ENCODE results near the gene IRF8. TPM values are rescaled to one million over a fixed set of nuclear protein-coding genes. Genes with fewer than 3 reads are reported as not detected.

Gene IRF8
- polyA plus RNA-seq, 1 of the 3 experiments (the other 2 are of a cell fraction), result not detected

DNA sequence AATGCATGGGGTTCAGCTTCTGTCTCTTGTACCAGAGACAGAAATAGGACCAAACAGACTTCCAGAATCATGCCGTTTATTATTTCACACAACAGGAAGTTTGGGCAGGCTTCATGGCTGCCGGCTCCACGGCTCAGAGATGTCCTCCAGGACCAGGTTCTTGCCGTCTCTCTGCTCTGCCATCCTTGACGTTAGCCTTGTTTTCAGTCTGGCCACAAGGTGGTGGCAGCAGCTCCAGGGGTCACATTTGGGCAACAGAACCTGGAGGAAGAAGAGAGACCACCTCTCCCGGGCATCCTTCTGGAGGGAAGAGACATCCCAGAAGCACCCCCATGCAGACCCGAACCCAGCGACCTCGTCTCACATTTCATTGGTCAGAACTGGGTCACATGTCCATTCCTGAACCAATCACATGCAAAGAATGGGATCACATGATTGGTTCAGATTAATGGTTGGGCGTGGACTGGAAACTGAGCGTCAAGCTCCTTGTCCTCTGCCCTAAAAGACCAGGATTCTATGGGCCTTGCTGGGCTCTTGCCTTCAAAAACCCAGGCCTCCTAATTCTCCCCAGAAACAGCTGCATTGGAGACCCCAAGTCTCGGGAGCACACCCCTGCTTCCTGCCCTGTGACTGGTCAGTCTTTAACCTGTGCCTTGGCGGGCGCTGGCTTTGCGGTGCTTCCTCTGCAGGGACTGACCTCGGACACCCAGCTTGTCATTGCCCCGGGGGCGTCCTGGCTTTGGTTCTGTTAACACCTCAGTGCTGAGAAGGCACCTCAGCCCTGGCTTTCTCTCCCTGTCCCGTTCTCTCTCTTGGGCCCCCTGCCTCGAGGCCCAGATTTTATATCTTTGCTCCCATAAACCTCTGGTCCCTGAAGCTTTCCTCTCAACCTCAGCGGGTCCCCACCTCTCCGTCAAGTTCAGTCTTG, 63.3 kb downstream of the IRF8 start:
- DNase-seq, result no peak
- TF ChIP-seq GABPA (IDR thresholded peaks at IDR 0.05; ENCODE audit: low read depth), result no peak
- TF ChIP-seq, protein P1, sequence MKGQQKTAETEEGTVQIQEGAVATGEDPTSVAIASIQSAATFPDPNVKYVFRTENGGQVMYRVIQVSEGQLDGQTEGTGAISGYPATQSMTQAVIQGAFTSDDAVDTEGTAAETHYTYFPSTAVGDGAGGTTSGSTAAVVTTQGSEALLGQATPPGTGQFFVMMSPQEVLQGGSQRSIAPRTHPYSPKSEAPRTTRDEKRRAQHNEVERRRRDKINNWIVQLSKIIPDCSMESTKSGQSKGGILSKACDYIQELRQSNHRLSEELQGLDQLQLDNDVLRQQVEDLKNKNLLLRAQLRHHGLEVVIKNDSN (IDR thresholded peaks at IDR 0.05; ENCODE audit: borderline replicate concordance, low read depth), result peak; percentile 66; the same call in 1 of the 2 replicates
- TF ChIP-seq, protein P2, sequence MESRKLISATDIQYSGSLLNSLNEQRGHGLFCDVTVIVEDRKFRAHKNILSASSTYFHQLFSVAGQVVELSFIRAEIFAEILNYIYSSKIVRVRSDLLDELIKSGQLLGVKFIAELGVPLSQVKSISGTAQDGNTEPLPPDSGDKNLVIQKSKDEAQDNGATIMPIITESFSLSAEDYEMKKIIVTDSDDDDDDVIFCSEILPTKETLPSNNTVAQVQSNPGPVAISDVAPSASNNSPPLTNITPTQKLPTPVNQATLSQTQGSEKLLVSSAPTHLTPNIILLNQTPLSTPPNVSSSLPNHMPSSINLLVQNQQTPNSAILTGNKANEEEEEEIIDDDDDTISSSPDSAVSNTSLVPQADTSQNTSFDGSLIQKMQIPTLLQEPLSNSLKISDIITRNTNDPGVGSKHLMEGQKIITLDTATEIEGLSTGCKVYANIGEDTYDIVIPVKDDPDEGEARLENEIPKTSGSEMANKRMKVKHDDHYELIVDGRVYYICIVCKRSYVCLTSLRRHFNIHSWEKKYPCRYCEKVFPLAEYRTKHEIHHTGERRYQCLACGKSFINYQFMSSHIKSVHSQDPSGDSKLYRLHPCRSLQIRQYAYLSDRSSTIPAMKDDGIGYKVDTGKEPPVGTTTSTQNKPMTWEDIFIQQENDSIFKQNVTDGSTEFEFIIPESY (IDR thresholded peaks at IDR 0.05; ENCODE audit: borderline replicate concordance, low read depth), result no peak
- Histone ChIP-seq H3K27me3 (ENCODE audit: insufficient read depth) (peaks cover 86% of the 10 kb centered on the region), H3F3A (replicated peaks; ENCODE audit: insufficient read depth) (no peaks in the 10 kb centered on the region), H3K9ac (no peak overlapping the region), H3K4me1 (ENCODE audit: control insufficient read depth in 1 of 2, insufficient read depth in 2 of 2, low read depth in 1 of 2, low read length in 1 of 2) (no peaks in the 10 kb centered on the region), H3K36me3 (replicated peaks in 1 of 2; ENCODE audit: control insufficient read depth in 1 of 2, insufficient read depth in 2 of 2, low read length in 1 of 2) (no peaks in the 10 kb centered on the region), H3K79me2 (ENCODE audit: insufficient read depth) (no peaks in the 10 kb centered on the region), H4K20me1 (ENCODE audit: insufficient read depth) (no peaks in the 10 kb centered on the region), H3K27ac (ENCODE audit: low read depth in 2 of 2, low read length in 1 of 2) (no peak overlapping the region), H3K9me2 (no peaks in the 10 kb centered on the region), H2AFZ (ENCODE audit: low read depth) (no peak overlapping the region), H3K9me3 (no peaks in the 10 kb centered on the region), H3K4me2 (no peak overlapping the region), H3K4me3 (ENCODE audit: low read depth in 2 of 2, low read length in 1 of 2) (no peak overlapping the region)
- CTCF ChIA-PET, result interaction anchor here (2.8 kb wide), 1 partner anchor 141 kb away, joined by 6 read pairs; no protein-coding TSS in a partner anchor
- POLR2A ChIA-PET, result no interaction called here
- 10% methylated on average over 19 of the region's 22 CpGs for WGBS (ENCODE audit: low lambda C conversion rate)

DNA sequence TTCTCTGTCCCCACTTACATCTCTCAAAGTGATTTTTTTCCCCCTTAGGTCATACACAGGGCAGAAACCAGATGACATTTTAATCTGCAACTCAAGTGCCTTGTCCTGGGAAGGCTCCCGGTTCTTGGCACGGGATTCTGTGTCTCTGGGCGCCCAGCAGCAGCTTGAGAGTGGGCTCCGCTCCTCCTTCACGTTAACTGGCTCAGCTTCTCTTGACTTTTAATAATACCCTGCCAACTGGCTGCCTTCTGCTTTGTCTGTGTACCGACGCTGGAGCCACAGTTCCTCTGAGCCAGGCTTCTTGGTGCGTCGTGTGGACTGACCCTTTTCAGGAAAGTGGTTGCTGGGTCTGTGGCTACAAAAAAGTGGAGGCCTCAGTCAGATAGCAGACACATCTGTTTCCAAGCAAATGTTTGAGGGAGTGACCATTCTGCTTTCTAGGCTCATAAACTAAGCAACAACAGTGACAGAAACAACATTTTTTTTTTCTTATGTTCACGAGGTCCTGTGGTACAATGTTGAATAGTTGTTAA, 64.9 kb downstream of the IRF8 start:
- WGBS (ENCODE audit: low lambda C conversion rate), result 13% methylated on average over 10 of the region's 10 CpGs
- TF ChIP-seq, protein P3, sequence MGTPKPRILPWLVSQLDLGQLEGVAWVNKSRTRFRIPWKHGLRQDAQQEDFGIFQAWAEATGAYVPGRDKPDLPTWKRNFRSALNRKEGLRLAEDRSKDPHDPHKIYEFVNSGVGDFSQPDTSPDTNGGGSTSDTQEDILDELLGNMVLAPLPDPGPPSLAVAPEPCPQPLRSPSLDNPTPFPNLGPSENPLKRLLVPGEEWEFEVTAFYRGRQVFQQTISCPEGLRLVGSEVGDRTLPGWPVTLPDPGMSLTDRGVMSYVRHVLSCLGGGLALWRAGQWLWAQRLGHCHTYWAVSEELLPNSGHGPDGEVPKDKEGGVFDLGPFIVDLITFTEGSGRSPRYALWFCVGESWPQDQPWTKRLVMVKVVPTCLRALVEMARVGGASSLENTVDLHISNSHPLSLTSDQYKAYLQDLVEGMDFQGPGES (IDR thresholded peaks at IDR 0.05; ENCODE audit: low read depth, low read length), result no peak
- TF ChIP-seq GABPA (IDR thresholded peaks at IDR 0.05; ENCODE audit: low read depth) (no peak), REST (IDR thresholded peaks at IDR 0.05; ENCODE audit: low read depth, low read length) (no peak)
- TF ChIP-seq, protein P4, sequence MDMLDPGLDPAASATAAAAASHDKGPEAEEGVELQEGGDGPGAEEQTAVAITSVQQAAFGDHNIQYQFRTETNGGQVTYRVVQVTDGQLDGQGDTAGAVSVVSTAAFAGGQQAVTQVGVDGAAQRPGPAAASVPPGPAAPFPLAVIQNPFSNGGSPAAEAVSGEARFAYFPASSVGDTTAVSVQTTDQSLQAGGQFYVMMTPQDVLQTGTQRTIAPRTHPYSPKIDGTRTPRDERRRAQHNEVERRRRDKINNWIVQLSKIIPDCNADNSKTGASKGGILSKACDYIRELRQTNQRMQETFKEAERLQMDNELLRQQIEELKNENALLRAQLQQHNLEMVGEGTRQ (IDR thresholded peaks at IDR 0.05; ENCODE audit: borderline replicate concordance, low read depth, low read length), result no peak
- CTCF ChIA-PET, result interaction anchor here (2.8 kb wide), 1 partner anchor 143 kb away, joined by 6 read pairs; no protein-coding TSS in a partner anchor
- H3K9me2 ChIP-seq, result no peaks in the 10 kb centered on the region
- no peaks in the 10 kb centered on the region for H3F3A ChIP-seq (replicated peaks; ENCODE audit: insufficient read depth)
- H3K4me1 ChIP-seq (ENCODE audit: control insufficient read depth in 1 of 2, insufficient read depth in 2 of 2, low read depth in 1 of 2, low read length in 1 of 2), result no peaks in the 10 kb centered on the region
- DNase-seq, result no peak
- H3K79me2 ChIP-seq (ENCODE audit: insufficient read depth), result no peaks in the 10 kb centered on the region
- no peaks in the 10 kb centered on the region for H3K36me3 ChIP-seq (replicated peaks in 1 of 2; ENCODE audit: control insufficient read depth in 1 of 2, insufficient read depth in 2 of 2, low read length in 1 of 2)
- POLR2A ChIA-PET, result no interaction called here
- H3K9ac ChIP-seq, result no peak overlapping the region
- H3K4me2 ChIP-seq, result no peak overlapping the region
- peaks cover 88% of the 10 kb centered on the region for H3K27me3 ChIP-seq (ENCODE audit: insufficient read depth)
- no peak overlapping the region for H2AFZ ChIP-seq (ENCODE audit: low read depth)
- no peaks in the 10 kb centered on the region for H4K20me1 ChIP-seq (ENCODE audit: insufficient read depth)
- H3K4me3 ChIP-seq (ENCODE audit: low read depth in 2 of 2, low read length in 1 of 2), result no peak overlapping the region
- no peak overlapping the region for H3K27ac ChIP-seq (ENCODE audit: low read depth in 2 of 2, low read length in 1 of 2)
- no peaks in the 10 kb centered on the region for H3K9me3 ChIP-seq

Measured in SK-N-SH (cell line).